B cell (primary cell): Measurements from ENCODE around the gene ZNF784. TPM values are rescaled to one million over a fixed set of nuclear protein-coding genes. Genes with fewer than 3 reads are reported as not detected.

ENCODE experiments used
- ATAC-seq: fragments of 200-7000 bp; cut with Tn5 transposase; one replicate; pipeline ENCODE4 v1.10.0; 2021; ENCODE audit warnings: low read depth, mild to moderate bottlenecking, moderate number of reproducible peaks, moderate library complexity
- CTCF ChIA-PET: fragments of 350-600 bp; sonication (Branson Sonifier 250); formaldehyde crosslinking; loops from one replicate; lab custom pipeline; 2021; ENCODE audit warnings: antibody characterized with exemption, inconsistent platforms; lab: Charles Lee
- POLR2A ChIA-PET: fragments of 350-600 bp; sonication (Branson Sonifier 250); formaldehyde crosslinking; loops from one replicate; lab custom pipeline; 2021; ENCODE audit warnings: antibody characterized with exemption; lab: Charles Lee
- DNase-seq: peaks from one replicate; pipeline ENCODE4 v3.0.0; 2013
- H2AFZ ChIP-seq: 2 replicates; pipeline ENCODE4 v1.6.1; 2012; ENCODE audit warnings: mild to moderate bottlenecking, low read depth, low read length; ENCODE audit not compliant: insufficient read depth, poor library complexity, severe bottlenecking
- H3K27ac ChIP-seq, 2 donors: 1 replicate in 1 of 2; 2 replicates in 1 of 2; pipeline ENCODE4 v1.5.1; 2012 to 2013; ENCODE audit warnings: low read length in 2 of 2, mild to moderate bottlenecking in 2 of 2, moderate library complexity in 1 of 2
- H3K27me3 ChIP-seq, 4 experiments: fragments of 200-600 bp in 1 of 4; sonication (generic) in 1 of 4; replicated peaks in 1 of 4; 1 replicate in 2 of 4; 2 replicates in 2 of 4; pipeline versions ENCODE4 v1.6.1 to v1.7.0; 2013 to 2016; ENCODE audit warnings: low read length in 3 of 4, mild to moderate bottlenecking in 2 of 4, mixed read lengths in 1 of 4, moderate library complexity in 1 of 4; ENCODE audit not compliant: insufficient read depth in 4 of 4, control insufficient read depth in 3 of 4; ENCODE audit errors: control extremely low read depth in 1 of 4
- H3K36me3 ChIP-seq, 2 experiments: replicated peaks in 1 of 2; 1 replicate in 1 of 2; 2 replicates in 1 of 2; pipeline versions ENCODE4 v1.6.1 to v1.7.1; 2013; ENCODE audit warnings: low read length in 1 of 2; ENCODE audit not compliant: insufficient read depth in 2 of 2, control insufficient read depth in 1 of 2; ENCODE audit errors: control extremely low read depth in 1 of 2, extremely low read depth in 1 of 2
- H3K4me1 ChIP-seq, 2 donors: fragments of 200-600 bp in 1 of 2; sonication (generic) in 1 of 2; 1 replicate in 1 of 2; 2 replicates in 1 of 2; pipeline versions ENCODE4 v1.5.1 to v1.6.1; 2013 to 2017; ENCODE audit warnings: low read length in 2 of 2; ENCODE audit not compliant: control insufficient read depth in 2 of 2, insufficient read depth in 2 of 2
- H3K4me2 ChIP-seq: replicated peaks from 2 replicates; pipeline ENCODE3; 2012; ENCODE audit warnings: mild to moderate bottlenecking, low read depth, low read length; ENCODE audit not compliant: poor library complexity, severe bottlenecking
- H3K4me3 ChIP-seq, 5 experiments: fragments of 200-600 bp in 1 of 5; sonication (generic) in 1 of 5; 1 replicate in 3 of 5; 2 replicates in 2 of 5; pipeline versions ENCODE4 v1.5.1 to v1.7.0; 2011 to 2016; ENCODE audit warnings: low read length in 4 of 5, mild to moderate bottlenecking in 4 of 5, low read depth in 2 of 5, control low read depth in 1 of 5, moderate library complexity in 1 of 5; ENCODE audit not compliant: insufficient read depth in 1 of 5; ENCODE audit errors: control extremely low read depth in 1 of 5, extremely low read depth in 1 of 5
- H3K79me2 ChIP-seq: fragments of 200-600 bp; sonication (generic); one replicate; pipeline ENCODE4 v1.6.0; 2016; ENCODE audit warnings: low read length; ENCODE audit not compliant: control insufficient read depth, insufficient read depth
- H3K9ac ChIP-seq: fragments of 200-600 bp; sonication (generic); 2 replicates; pipeline ENCODE4 v1.6.1; 2017; ENCODE audit warnings: mild to moderate bottlenecking, low read length, moderate library complexity
- H3K9me3 ChIP-seq, 3 donors: one replicate each; pipeline versions ENCODE4 v1.6.1 to v1.7.1; 2013; ENCODE audit warnings: low read length in 2 of 3; ENCODE audit not compliant: control insufficient read depth in 2 of 3, insufficient read depth in 1 of 3; ENCODE audit errors: control extremely low read depth in 1 of 3
- H4K20me1 ChIP-seq: 2 replicates; pipeline ENCODE4 v1.6.0; 2012; ENCODE audit warnings: mild to moderate bottlenecking, low read length; ENCODE audit not compliant: insufficient read depth, control insufficient read depth, poor library complexity, severe bottlenecking
- H3K27ac Mint-ChIP-seq: one replicate; pipeline ENCODE4 v1.8.0; 2021; ENCODE audit warnings: mixed read lengths
- H3K27me3 Mint-ChIP-seq: one replicate; pipeline ENCODE4 v1.8.0; 2021; ENCODE audit warnings: mixed read lengths
- H3K4me1 Mint-ChIP-seq: one replicate; pipeline ENCODE4 v1.8.0; 2021; ENCODE audit warnings: mixed read lengths
- H3K4me3 Mint-ChIP-seq: one replicate; pipeline ENCODE4 v1.8.0; 2021; ENCODE audit warnings: mixed read lengths
- H3K9me3 Mint-ChIP-seq: one replicate; pipeline ENCODE4 v1.8.0; 2022; ENCODE audit warnings: mixed read lengths; ENCODE audit not compliant: insufficient read depth
- CTCF ChIP-seq: fragments of 200-600 bp; IDR thresholded peaks from one replicate; pipeline ENCODE4 v1.8.0; 2022; ENCODE audit warnings: antibody characterized with exemption, mild to moderate bottlenecking
- EZH2 ChIP-seq: IDR thresholded peaks from 2 replicates; pipeline ENCODE4 v1.6.1; 2012; ENCODE audit warnings: borderline replicate concordance, low read depth, mild to moderate bottlenecking, moderate library complexity, low read length; ENCODE audit not compliant: insufficient read depth, poor library complexity, severe bottlenecking
- WGBS: methylation state at CpG from one replicate; pipeline ENCODE4 v1.1.5; 2013; ENCODE audit warnings: missing lambda C conversion rate; ENCODE audit not compliant: insufficient coverage; 5-methylcytosine and 5-hydroxymethylcytosine counted together
- intact Hi-C: fragments of 100-400 bp; cut with micrococcal nuclease; formaldehyde crosslinking; loops from one replicate; pipeline ENCODE4 v1.10.0; 2022
- polyA plus RNA-seq: library from polyadenylated mRNA; depleted of rRNA; stranded (reverse); fragments of >200 nt; gene quantifications from 2 replicates; pipeline ENCODE4 v1.2.3, GENCODE V29; 2012
- total RNA-seq, 2 donors: library from RNA; stranded (reverse); fragments of 120-200 nt in 1 of 2; gene quantifications; 1 replicate in 1 of 2; 2 replicates in 1 of 2; pipeline versions ENCODE4 v1.2.3 to v1.2.4, GENCODE V29; 2013 to 2022

ZNF784 gene
- total and polyA plus RNA-seq, 2 donors (not counting 1 experiment from before 2014, with no cell fraction given) = 9.2 to 9.7 TPM

- Histone ChIP-seq H3K9ac (no peak overlapping the region), H3K27ac (no peak overlapping the region), H3K9me3 (no peaks in the 10 kb centered on the region), H3K27me3 (no peaks in the 10 kb centered on the region), H3K36me3 (peaks cover 0 to 21% of the 10 kb centered on the region in 2 experiments), H3K79me2 (peaks cover 18% of the 10 kb centered on the region), H4K20me1 (peaks cover 14% of the 10 kb centered on the region), H3K4me1 (peaks cover 0 to 1% of the 10 kb centered on the region in 2 donors), H2AFZ (no peak overlapping the region), H3K4me3 (no peak overlapping the region), H3K4me2 (no peak overlapping the region)
- POLR2A ChIA-PET = interaction anchor here (1.2 kb wide), 1 partner anchor 12 kb away, joined by 6 read pairs; the partner anchor contains the start of gene ZNF865
- Mint-ChIP-seq H3K27me3 (no peaks in the 10 kb centered on the region), H3K4me3 (no peak overlapping the region), H3K4me1 (peaks cover 4% of the 10 kb centered on the region), H3K27ac (no peak overlapping the region), H3K9me3 (no peaks in the 10 kb centered on the region)
- intact Hi-C loops = no loop called here
- no peak for TF ChIP-seq EZH2
- TF ChIP-seq CTCF = no peak
- CTCF ChIA-PET = interaction anchor here (0.6 to 3.0 kb wide), 3 partner anchors 12 to 83 kb away, joined by 4 to 18 read pairs (median 6); no protein-coding TSS in a partner anchor
- no peak for DNase-seq
- ATAC-seq = no peak
- 96% methylated on average over 2 of the region's 7 CpGs for WGBS
Measured at GRCh38 chr19:55618426-55618825, 5.9 kb downstream of the ZNF784 start.

GRCh38 chr19:55617426-55617825 is 6.9 kb downstream of the ZNF784 start:
- 97% methylated on average over 6 of the region's 8 CpGs for WGBS
- Mint-ChIP-seq H3K4me3 (no peak overlapping the region), H3K9me3 (no peaks in the 10 kb centered on the region), H3K27me3 (no peaks in the 10 kb centered on the region), H3K4me1 (peaks cover 10% of the 10 kb centered on the region), H3K27ac (peak overlapping the region; percentile 48)
- Histone ChIP-seq H3K27me3 (no peaks in the 10 kb centered on the region), H3K4me2 (no peak overlapping the region), H3K9me3 (no peaks in the 10 kb centered on the region), H2AFZ (no peak overlapping the region), H3K4me1 (peaks cover 4 to 6% of the 10 kb centered on the region in 2 donors), H3K9ac (no peak overlapping the region), H4K20me1 (peaks cover 21% of the 10 kb centered on the region), H3K36me3 (peaks cover 0 to 21% of the 10 kb centered on the region in 2 experiments), H3K4me3 (no peak overlapping the region), H3K27ac (no peak overlapping the region), H3K79me2 (peaks cover 22% of the 10 kb centered on the region)
- no peak for DNase-seq
- ATAC-seq = no peak
- ChIA-PET CTCF (interaction anchor here (0.9 to 3.0 kb wide), 3 partner anchors 11 to 476 kb away, joined by 3 to 18 read pairs (median 6); no protein-coding TSS in a partner anchor), POLR2A (interaction anchor here (0.5 to 1.2 kb wide), 2 partner anchors 11 to 17 kb away, joined by 3 to 6 read pairs; partner anchors contain the start of gene ZNF865)
- TF ChIP-seq EZH2 (no peak), CTCF (no peak)
- intact Hi-C loops = no loop called here
